Umbilical cord (tissue), 2 donors: Measurements from ENCODE around the gene SPINT4. TPM values are rescaled to one million over a fixed set of nuclear protein-coding genes. Genes with fewer than 3 reads are reported as not detected.

Experiments
- DNase-seq: peaks from one replicate; pipeline ENCODE4 v3.0.0-alpha.2; 2015; ENCODE audit warnings: low spot score
- total RNA-seq: library from RNA; depleted of rRNA; stranded (reverse); fragments of >200 nt; gene quantifications from one replicate; pipeline ENCODE4 v1.2.3, GENCODE V29; 2014; ENCODE audit warnings: low replicate concordance; ENCODE audit not compliant: insufficient read depth

The SPINT4 gene
- total RNA-seq, 1 donor from 2014 or later, result not detected

DNA sequence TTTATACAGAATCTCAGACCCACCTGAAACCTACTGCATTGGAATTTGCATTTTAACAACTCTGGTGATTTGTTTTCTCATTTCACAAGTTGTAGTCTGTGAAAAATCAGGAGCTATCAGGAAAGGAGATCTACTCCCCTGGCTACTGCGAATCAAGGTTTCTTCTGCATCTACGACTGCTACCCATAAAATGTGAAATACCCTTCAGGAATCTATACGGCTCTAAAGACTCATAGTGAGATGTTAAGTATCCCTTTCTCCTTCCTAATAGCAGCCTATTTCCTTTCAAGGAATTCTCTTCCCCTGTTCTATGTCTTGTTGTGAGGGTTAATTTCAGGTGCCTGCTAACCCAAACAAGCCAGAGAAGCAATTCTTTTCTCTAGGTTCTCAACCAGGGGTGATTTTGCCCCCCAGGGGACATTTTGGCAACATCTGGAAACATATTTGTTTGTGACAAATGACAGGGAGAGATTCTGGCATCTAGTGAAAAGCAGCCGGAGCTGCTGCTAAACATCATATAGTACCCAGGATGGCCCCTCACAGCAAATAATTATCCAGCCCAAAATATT is 43.2 kb downstream of the SPINT4 start:
- DNase-seq, result no peak

DNA sequence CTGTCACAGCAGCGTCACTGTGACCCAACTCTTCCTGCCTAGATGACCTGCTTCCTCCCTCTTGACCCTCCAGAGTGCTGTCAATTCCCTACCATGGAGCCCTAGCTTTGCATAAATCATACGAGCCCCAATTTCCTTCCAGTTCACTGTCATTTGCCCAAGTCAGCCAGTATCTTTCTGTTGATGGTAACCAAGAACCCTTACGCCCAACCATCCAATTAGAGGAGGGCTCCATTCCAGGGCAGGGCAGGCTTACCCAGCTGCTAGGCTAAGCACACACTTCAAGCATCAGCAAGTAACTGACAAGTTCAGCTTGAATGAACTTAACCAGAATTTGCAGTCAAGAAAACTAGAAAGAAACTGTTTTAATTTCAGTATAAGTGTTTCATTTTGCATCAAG is 43.8 kb downstream of the SPINT4 start:
- no peak for DNase-seq

DNA sequence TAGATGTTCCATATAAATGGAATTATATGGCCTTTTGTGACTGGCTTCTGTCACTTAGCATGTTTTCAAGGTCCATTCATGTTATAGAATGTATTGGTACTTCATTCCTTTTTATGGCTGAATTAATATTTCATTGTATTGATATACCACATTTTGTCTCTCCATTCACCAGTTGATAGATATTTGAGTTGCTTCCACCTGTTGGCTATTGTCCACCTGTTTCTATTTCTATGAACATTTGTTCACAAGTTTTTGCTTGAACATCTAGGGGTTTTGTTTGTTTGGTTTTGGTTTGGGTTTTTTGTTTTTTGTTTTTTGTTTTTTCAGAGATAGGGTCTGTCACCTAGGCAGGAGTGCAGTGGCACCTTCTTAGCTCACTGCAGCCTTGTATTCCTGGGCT is 46.3 kb downstream of the SPINT4 start:
- DNase-seq, result no peak

DNA sequence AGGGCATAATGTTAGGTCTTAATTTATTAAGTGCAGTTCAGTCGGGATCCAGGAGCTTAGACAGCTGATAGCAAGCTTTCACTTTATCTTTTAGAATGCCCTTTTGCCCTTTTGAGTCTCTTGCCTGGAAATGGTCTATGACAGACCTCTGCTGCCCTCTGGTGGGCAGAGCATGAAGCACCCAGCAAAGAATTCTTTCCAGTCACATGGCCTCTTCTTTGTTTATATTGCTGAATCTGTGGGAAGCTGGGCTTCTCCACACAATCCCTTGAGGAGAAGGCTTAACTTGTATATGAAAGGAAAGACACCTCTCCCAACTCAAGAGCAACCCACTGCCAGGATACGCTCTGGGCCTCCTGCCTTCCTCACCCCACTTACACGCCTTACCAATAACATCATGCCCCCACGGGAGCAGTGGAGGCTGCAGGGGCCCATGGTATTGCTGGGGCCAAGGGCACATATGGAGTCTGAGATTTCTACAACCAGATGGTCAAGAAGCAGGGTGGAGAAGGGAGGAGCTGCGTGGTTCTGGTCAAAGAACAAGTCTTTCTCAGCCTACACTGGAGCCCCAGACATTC is 49.1 kb downstream of the SPINT4 start:
- peak; percentile 93 for DNase-seq

DNA sequence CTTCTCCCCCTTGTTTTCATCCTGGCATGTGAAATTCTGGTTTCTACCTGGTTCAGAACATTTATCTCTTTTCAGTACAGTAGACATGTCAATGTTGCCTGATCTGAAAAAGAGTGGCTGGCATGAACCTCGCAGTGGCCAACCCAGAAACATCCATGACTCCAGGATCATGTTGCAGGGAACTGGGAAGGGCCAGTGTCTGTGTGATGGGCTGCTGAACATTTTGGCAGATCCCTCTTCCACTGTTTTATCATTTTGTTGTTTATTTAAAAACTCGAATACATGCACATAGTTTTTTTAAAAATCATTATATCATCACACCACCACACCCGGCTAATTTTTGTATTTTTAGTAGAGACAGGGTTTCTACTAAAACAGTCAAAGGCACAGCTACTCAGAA is 50.5 kb downstream of the SPINT4 start:
- DNase-seq, result no peak

DNA sequence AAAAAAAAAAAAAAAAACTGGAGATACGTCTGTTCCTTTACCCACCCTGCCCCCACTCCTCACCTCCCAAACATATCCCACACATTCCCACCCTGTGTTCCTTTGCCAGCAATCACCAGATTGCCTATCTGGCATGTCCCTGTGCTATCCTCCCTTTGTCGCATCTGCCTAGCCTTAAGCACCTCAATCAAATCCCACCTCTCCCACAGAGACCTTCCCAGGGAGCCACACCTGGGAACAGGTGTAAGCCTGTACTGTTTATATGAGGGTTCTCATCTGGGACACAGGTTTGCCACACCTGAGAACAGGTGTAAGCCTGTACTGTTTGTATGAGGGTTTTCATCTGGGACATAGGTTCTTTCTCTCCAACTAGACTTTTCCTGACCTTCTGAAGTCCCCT is 52.8 kb downstream of the SPINT4 start:
- DNase-seq, result no peak

DNA sequence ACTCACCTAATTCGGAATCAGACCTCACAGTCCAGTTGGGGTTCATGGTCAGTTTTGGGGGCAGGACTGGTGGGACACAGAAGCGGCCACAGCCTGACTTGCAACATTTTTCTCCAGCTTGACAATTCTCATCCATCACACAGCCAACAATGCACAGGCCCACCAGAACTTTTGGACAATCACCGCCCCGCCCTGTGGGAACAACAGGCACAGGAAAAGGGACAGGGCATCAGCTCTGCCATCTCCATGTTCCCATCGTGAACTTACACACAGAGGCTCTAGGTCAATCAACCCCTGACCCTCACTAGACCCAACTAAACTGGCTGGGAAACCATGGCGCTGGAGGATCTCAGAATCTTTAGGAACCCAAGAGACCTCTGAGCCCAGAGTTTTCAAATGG is 53.3 kb downstream of the SPINT4 start:
- no peak for DNase-seq

Other genes starting within 250 kb of the SPINT4 start
- gene SPINT3, start 206.7 kb upstream of the SPINT4 start, total RNA-seq, result 12.0 TPM
- not detected for gene WFDC6, start 182.9 kb upstream of the SPINT4 start, total RNA-seq
- 6.3 TPM for gene EPPIN, start 174.9 kb upstream of the SPINT4 start, total RNA-seq
- not detected for gene WFDC8, start 143.1 kb upstream of the SPINT4 start, total RNA-seq
- not detected for gene WFDC10A, start 92.6 kb upstream of the SPINT4 start, total RNA-seq
- gene WFDC9, start 91.1 kb upstream of the SPINT4 start, total RNA-seq, result not detected
- not detected for gene WFDC11, start 52.1 kb upstream of the SPINT4 start, total RNA-seq
- 5.5 TPM for gene WFDC13, start 20.3 kb upstream of the SPINT4 start, total RNA-seq
- not detected for gene WFDC10B, start 17.3 kb upstream of the SPINT4 start, total RNA-seq
- gene WFDC3, start 69.5 kb downstream of the SPINT4 start, total RNA-seq, result 1.7 TPM
- gene DNTTIP1, start 69.6 kb downstream of the SPINT4 start, total RNA-seq, result 24.1 TPM
- 3.6 TPM for gene UBE2C, start 90.3 kb downstream of the SPINT4 start, total RNA-seq
- gene TNNC2, start 105.0 kb downstream of the SPINT4 start, total RNA-seq, result not detected
- 35.2 TPM for gene SNX21, start 111.5 kb downstream of the SPINT4 start, total RNA-seq
- 20.0 TPM for gene ACOT8, start 135.0 kb downstream of the SPINT4 start, total RNA-seq
- gene ZSWIM3, start 135.3 kb downstream of the SPINT4 start, total RNA-seq, result 7.7 TPM
- gene ZSWIM1, start 158.9 kb downstream of the SPINT4 start, total RNA-seq, result 3.1 TPM
- gene SPATA25, start 165.3 kb downstream of the SPINT4 start, total RNA-seq, result 3.6 TPM
- 1.9 TPM for gene NEURL2, start 168.9 kb downstream of the SPINT4 start, total RNA-seq
- 16.4 TPM for gene CTSA, start 169.0 kb downstream of the SPINT4 start, total RNA-seq
- gene PLTP, start 189.8 kb downstream of the SPINT4 start, total RNA-seq, result 108 TPM
- gene PCIF1, start 212.3 kb downstream of the SPINT4 start, total RNA-seq, result 8.9 TPM
- gene ZNF335, start 249.9 kb downstream of the SPINT4 start, total RNA-seq, result 13.7 TPM